ENCODE results near the gene RTF2.

RTF2 gene

GRCh38 chr20:56437196-56437960, 31.0 kb upstream of the RTF2 start:
- in situ Hi-C loops (cut with MboI; ENCODE audit: low sequenced_read_pairs) = no loop called here

GRCh38 chr20:56438284-56438683, 30.1 kb upstream of the RTF2 start:
- in situ Hi-C loops (cut with MboI; ENCODE audit: low sequenced_read_pairs) = no loop called here

- in situ Hi-C loops (cut with MboI; ENCODE audit: low sequenced_read_pairs) = no loop called here
Observed at GRCh38 chr20:56439771-56440291, 28.6 kb upstream of the RTF2 start.

GRCh38 chr20:56440346-56441007, 27.9 kb upstream of the RTF2 start:
- in situ Hi-C loops (cut with MboI; ENCODE audit: low sequenced_read_pairs) = no loop called here

- in situ Hi-C loops (cut with MboI; ENCODE audit: low sequenced_read_pairs) = no loop called here
Observed at GRCh38 chr20:56442389-56443365, 25.8 kb upstream of the RTF2 start.

- in situ Hi-C loops (cut with MboI; ENCODE audit: low sequenced_read_pairs) = no loop called here
Observed at GRCh38 chr20:56443654-56444540, 24.5 kb upstream of the RTF2 start.

GRCh38 chr20:56445130-56445529, 23.3 kb upstream of the RTF2 start:
- in situ Hi-C loops (cut with MboI; ENCODE audit: low sequenced_read_pairs) = no loop called here

- in situ Hi-C loops (cut with MboI; ENCODE audit: low sequenced_read_pairs) = no loop called here
Observed at GRCh38 chr20:56445540-56445939, 22.9 kb upstream of the RTF2 start.

- in situ Hi-C loops (cut with MboI; ENCODE audit: low sequenced_read_pairs) = no loop called here
Observed at GRCh38 chr20:56447227-56447626, 21.2 kb upstream of the RTF2 start.

GRCh38 chr20:56449459-56449858, 19.0 kb upstream of the RTF2 start:
- in situ Hi-C loops (cut with MboI; ENCODE audit: low sequenced_read_pairs) = no loop called here

- in situ Hi-C loops (cut with MboI; ENCODE audit: low sequenced_read_pairs) = no loop called here
Observed at GRCh38 chr20:56451056-56451765, 17.2 kb upstream of the RTF2 start.

GRCh38 chr20:56453352-56453751, 15.1 kb upstream of the RTF2 start:
- in situ Hi-C loops (cut with MboI; ENCODE audit: low sequenced_read_pairs) = no loop called here

- in situ Hi-C loops (cut with MboI; ENCODE audit: low sequenced_read_pairs) = no loop called here
Observed at GRCh38 chr20:56454754-56455153, 13.7 kb upstream of the RTF2 start.

GRCh38 chr20:56458206-56458821, 10.1 kb upstream of the RTF2 start:
- in situ Hi-C loops (cut with MboI; ENCODE audit: low sequenced_read_pairs) = no loop called here

- in situ Hi-C loops (cut with MboI; ENCODE audit: low sequenced_read_pairs) = no loop called here
Observed at GRCh38 chr20:56460459-56460858, 8.0 kb upstream of the RTF2 start.

GRCh38 chr20:56461576-56461975, 6.9 kb upstream of the RTF2 start:
- in situ Hi-C loops (cut with MboI; ENCODE audit: low sequenced_read_pairs) = no loop called here

- in situ Hi-C loops (cut with MboI; ENCODE audit: low sequenced_read_pairs) = no loop called here
Observed at GRCh38 chr20:56463428-56463827, 5.0 kb upstream of the RTF2 start.

- in situ Hi-C loops (cut with MboI; ENCODE audit: low sequenced_read_pairs) = no loop called here
Observed at GRCh38 chr20:56465997-56466396, 2.4 kb upstream of the RTF2 start.

GRCh38 chr20:56467968-56468315, 485 bp upstream of the RTF2 start:
- in situ Hi-C loops (cut with MboI; ENCODE audit: low sequenced_read_pairs) = no loop called here

Measured in HL-60/S4 treated with phorbol 12-myristate 13-acetate at 8.2 ng/mL for 4 days and 3 days (cell line).